A673 (cell line): Measurements from ENCODE around the gene BCAS2.

Source experiments
- EZH2 ChIP-seq: fragments of 200-600 bp; sonication (generic); IDR thresholded peaks from 2 replicates; pipeline ENCODE4 v1.6.1; 2017; ENCODE audit warnings: borderline replicate concordance, low read depth, mild to moderate bottlenecking, mixed read lengths, antibody characterized with exemption, low read length; ENCODE audit not compliant: poor library complexity, severe bottlenecking
- TF ChIP-seq, protein P1 (sequence below): fragments of 300-800, 200-600 bp; sonication (generic); conservative IDR thresholded peaks from 2 replicates; pipeline ENCODE4 v1.5.1; 2017; ENCODE audit warnings: low read depth, mild to moderate bottlenecking, antibody characterized with exemption, low read length, moderate library complexity, mixed read lengths

DNA sequence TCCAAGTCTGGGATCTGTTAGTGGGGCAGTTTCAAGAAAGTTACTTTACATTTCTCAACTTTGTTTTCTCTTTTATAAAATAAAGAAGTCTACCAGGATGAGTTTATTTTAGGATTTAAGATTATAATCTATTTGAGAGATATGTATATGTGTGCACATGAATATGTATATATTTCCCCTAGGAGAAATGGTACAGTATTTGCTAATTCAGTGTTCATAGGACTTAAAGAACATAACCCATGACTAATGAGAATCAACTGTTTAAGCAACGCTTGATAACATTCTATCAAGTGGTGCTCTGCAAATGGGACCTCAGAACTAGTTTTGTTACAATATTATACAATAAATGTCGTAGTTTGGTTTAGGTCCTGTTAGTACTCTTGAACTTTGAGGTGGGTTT, 7.0 kb downstream of the BCAS2 start:
- TF ChIP-seq, protein P1, sequence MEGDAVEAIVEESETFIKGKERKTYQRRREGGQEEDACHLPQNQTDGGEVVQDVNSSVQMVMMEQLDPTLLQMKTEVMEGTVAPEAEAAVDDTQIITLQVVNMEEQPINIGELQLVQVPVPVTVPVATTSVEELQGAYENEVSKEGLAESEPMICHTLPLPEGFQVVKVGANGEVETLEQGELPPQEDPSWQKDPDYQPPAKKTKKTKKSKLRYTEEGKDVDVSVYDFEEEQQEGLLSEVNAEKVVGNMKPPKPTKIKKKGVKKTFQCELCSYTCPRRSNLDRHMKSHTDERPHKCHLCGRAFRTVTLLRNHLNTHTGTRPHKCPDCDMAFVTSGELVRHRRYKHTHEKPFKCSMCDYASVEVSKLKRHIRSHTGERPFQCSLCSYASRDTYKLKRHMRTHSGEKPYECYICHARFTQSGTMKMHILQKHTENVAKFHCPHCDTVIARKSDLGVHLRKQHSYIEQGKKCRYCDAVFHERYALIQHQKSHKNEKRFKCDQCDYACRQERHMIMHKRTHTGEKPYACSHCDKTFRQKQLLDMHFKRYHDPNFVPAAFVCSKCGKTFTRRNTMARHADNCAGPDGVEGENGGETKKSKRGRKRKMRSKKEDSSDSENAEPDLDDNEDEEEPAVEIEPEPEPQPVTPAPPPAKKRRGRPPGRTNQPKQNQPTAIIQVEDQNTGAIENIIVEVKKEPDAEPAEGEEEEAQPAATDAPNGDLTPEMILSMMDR, result no peak
- no peak for TF ChIP-seq EZH2
